H9 (cell line): ENCODE results near the gene CDCP1. TPM values are rescaled to one million over a fixed set of nuclear protein-coding genes. Genes with fewer than 3 reads are reported as not detected.

ENCODE experiments used
- DNase-seq: peaks from one replicate; pipeline ENCODE4 v3.0.0-alpha.2; 2017
- H2AFZ ChIP-seq: one replicate; pipeline ENCODE4 v1.6.1; 2013; ENCODE audit warnings: mild to moderate bottlenecking, low read length, control low read depth, moderate library complexity
- H2AK5ac ChIP-seq: 2 replicates; pipeline ENCODE4 v1.6.1; 2013; ENCODE audit warnings: low read length, control low read depth, mixed read lengths; ENCODE audit not compliant: insufficient read length
- H2BK120ac ChIP-seq: one replicate; pipeline ENCODE4 v1.6.1; 2013; ENCODE audit warnings: low read depth, mild to moderate bottlenecking, low read length, control low read depth, inconsistent platforms; ENCODE audit not compliant: poor library complexity, severe bottlenecking
- H2BK12ac ChIP-seq: 2 replicates; pipeline ENCODE4 v1.6.1; 2013; ENCODE audit warnings: low read length, control low read depth, mixed read lengths, low read depth; ENCODE audit not compliant: insufficient read length
- H2BK15ac ChIP-seq: 2 replicates; pipeline ENCODE4 v1.6.1; 2013; ENCODE audit warnings: low read depth, low read length, control low read depth
- H2BK20ac ChIP-seq: one replicate; pipeline ENCODE4 v1.6.1; 2013; ENCODE audit warnings: low read depth, mild to moderate bottlenecking, low read length, control low read depth, inconsistent platforms; ENCODE audit not compliant: poor library complexity, severe bottlenecking
- H2BK5ac ChIP-seq: 2 replicates; pipeline ENCODE4 v1.6.1; 2013; ENCODE audit warnings: low read length, control low read depth, mixed read lengths; ENCODE audit not compliant: insufficient read length
- H3K14ac ChIP-seq: 2 replicates; pipeline ENCODE4 v1.6.1; 2013; ENCODE audit warnings: low read length, control low read depth; ENCODE audit not compliant: insufficient read depth
- H3K18ac ChIP-seq: 2 replicates; pipeline ENCODE4 v1.6.1; 2013; ENCODE audit warnings: low read depth, mild to moderate bottlenecking, mixed read lengths, low read length, control low read depth; ENCODE audit not compliant: insufficient read length
- H3K23ac ChIP-seq: 2 replicates; pipeline ENCODE4 v1.6.1; 2013; ENCODE audit warnings: low read length, control low read depth, mixed read lengths, low read depth; ENCODE audit not compliant: insufficient read length
- H3K23me2 ChIP-seq: 2 replicates; pipeline ENCODE4 v1.6.1; 2013; ENCODE audit warnings: low read depth, mild to moderate bottlenecking, mixed read lengths, low read length, control low read depth; ENCODE audit not compliant: insufficient read length, poor library complexity, severe bottlenecking
- H3K27ac ChIP-seq: 2 replicates; pipeline ENCODE4 v1.5.1; 2013; ENCODE audit warnings: low read length, control low read depth, mixed read lengths, low read depth; ENCODE audit not compliant: insufficient read length
- H3K27me3 ChIP-seq: 2 replicates; pipeline ENCODE4 v1.6.1; 2013; ENCODE audit warnings: low read length, control low read depth, inconsistent platforms; ENCODE audit not compliant: insufficient read depth
- H3K4ac ChIP-seq: 2 replicates; pipeline ENCODE4 v1.6.1; 2013; ENCODE audit warnings: low read depth, mild to moderate bottlenecking, control low read depth, inconsistent platforms, low read length, moderate library complexity
- H3K4me1 ChIP-seq: 2 replicates; pipeline ENCODE4 v1.6.1; 2013; ENCODE audit warnings: low read length, control low read depth, inconsistent platforms; ENCODE audit not compliant: insufficient read depth
- H3K4me2 ChIP-seq: 2 replicates; pipeline ENCODE4 v1.6.1; 2013; ENCODE audit warnings: low read length, control low read depth, mixed read lengths; ENCODE audit not compliant: insufficient read length, insufficient read depth
- H3K56ac ChIP-seq: 2 replicates; pipeline ENCODE4 v1.6.1; 2013; ENCODE audit warnings: low read depth, mild to moderate bottlenecking, mixed read lengths, low read length, control low read depth; ENCODE audit not compliant: insufficient read length
- H3K79me1 ChIP-seq: 2 replicates; pipeline ENCODE4 v1.6.1; 2013; ENCODE audit warnings: low read depth, mild to moderate bottlenecking, moderate library complexity, low read length, control low read depth, inconsistent platforms; ENCODE audit not compliant: insufficient read depth, poor library complexity, severe bottlenecking
- H3K79me2 ChIP-seq: 2 replicates; pipeline ENCODE4 v1.6.1; 2013; ENCODE audit warnings: low read length, control low read depth, inconsistent platforms; ENCODE audit not compliant: insufficient read depth
- H3K9ac ChIP-seq: 2 replicates; pipeline ENCODE4 v1.6.1; 2013; ENCODE audit warnings: low read length, control low read depth, mixed read lengths; ENCODE audit not compliant: insufficient read length; ENCODE audit errors: extremely low read depth
- H3K9me3 ChIP-seq: one replicate; pipeline ENCODE4 v1.6.1; 2013; ENCODE audit warnings: low read depth, low read length, inconsistent platforms; ENCODE audit not compliant: control insufficient read depth
- H3T11ph ChIP-seq: one replicate; pipeline ENCODE4 v1.6.1; 2013; ENCODE audit warnings: mild to moderate bottlenecking, low read length, control low read depth, inconsistent platforms
- H4K20me1 ChIP-seq: one replicate; pipeline ENCODE4 v1.6.1; 2013; ENCODE audit not compliant: control insufficient read depth, insufficient read length, insufficient read depth
- H4K5ac ChIP-seq: 2 replicates; pipeline ENCODE4 v1.6.1; 2013; ENCODE audit warnings: low read depth, mild to moderate bottlenecking, mixed read lengths, low read length, control low read depth; ENCODE audit not compliant: insufficient read length
- H4K8ac ChIP-seq: replicated peaks from 2 replicates; pipeline ENCODE4 v1.6.1; 2013; ENCODE audit warnings: low read length, control low read depth, mixed read lengths, low read depth; ENCODE audit not compliant: insufficient read length
- H4K91ac ChIP-seq: 2 replicates; pipeline ENCODE4 v1.6.1; 2013; ENCODE audit warnings: low read depth, mild to moderate bottlenecking, moderate library complexity, mixed read lengths, low read length, control low read depth; ENCODE audit not compliant: insufficient read length
- H3K27ac Mint-ChIP-seq, 3 experiments: 2 replicates in 2 of 3; 3 replicates in 1 of 3; pipeline ENCODE4 v1.8.0; 2020 to 2021; ENCODE audit warnings: mixed read lengths in 3 of 3, mild to moderate bottlenecking in 1 of 3, moderate library complexity in 1 of 3
- H3K27me3 Mint-ChIP-seq: 2 replicates; pipeline ENCODE4 v1.8.0; 2021; ENCODE audit warnings: low read depth, mild to moderate bottlenecking, moderate library complexity, mixed read lengths
- H3K36me3 Mint-ChIP-seq, 3 experiments: 2 replicates in 2 of 3; 3 replicates in 1 of 3; pipeline ENCODE4 v1.8.0; 2020 to 2021; ENCODE audit warnings: low read depth in 3 of 3, mixed read lengths in 3 of 3; ENCODE audit not compliant: insufficient read depth in 1 of 3
- H3K4me1 Mint-ChIP-seq, 2 experiments: 2 replicates each; pipeline ENCODE4 v1.8.0; 2020; ENCODE audit warnings: mixed read lengths in 2 of 2
- H3K4me3 Mint-ChIP-seq, 2 experiments: 2 replicates in 1 of 2; 3 replicates in 1 of 2; pipeline ENCODE4 v1.8.0; 2020 to 2021; ENCODE audit warnings: mild to moderate bottlenecking in 2 of 2, mixed read lengths in 2 of 2, moderate library complexity in 1 of 2
- H3K9me3 Mint-ChIP-seq, 2 experiments: 2 replicates in 1 of 2; 3 replicates in 1 of 2; pipeline ENCODE4 v1.8.0; 2020; ENCODE audit warnings: mild to moderate bottlenecking in 2 of 2, mixed read lengths in 2 of 2, moderate library complexity in 1 of 2
- CTCF ChIP-seq: fragments of 200-600 bp; sonication (generic); conservative IDR thresholded peaks from 3 replicates; pipeline ENCODE4 v1.8.0; 2021; ENCODE audit warnings: antibody characterized with exemption, mild to moderate bottlenecking
- WGBS: extraction: QIAGEN DNeasy Blood & Tissue Kit; methylation state at CpG from one replicate; pipeline ENCODE4 v1.1.7; 2013; ENCODE audit warnings: missing lambda C conversion rate, low lambda C conversion rate, mixed read lengths; ENCODE audit not compliant: insufficient read length; ENCODE audit errors: extremely low coverage; 5-methylcytosine and 5-hydroxymethylcytosine counted together
- total RNA-seq: library from RNA; stranded (reverse); gene quantifications from 2 replicates; pipeline ENCODE4 v1.2.1, GENCODE V29; 2021

CDCP1 gene
- total RNA-seq, 1 experiment from 2014 or later: 12.9 TPM

- Histone ChIP-seq H3K9ac (no peak overlapping the region), H4K5ac (no peak overlapping the region), H3K4ac (no peak overlapping the region), H2BK120ac (no peak overlapping the region), H4K20me1 (peaks cover 1% of the 10 kb centered on the region), H2BK5ac (no peak overlapping the region), H2AK5ac (no peak overlapping the region), H3K23me2 (no peaks in the 10 kb centered on the region), H3K14ac (no peak overlapping the region), H3K27ac (no peak overlapping the region), H3K4me2 (no peak overlapping the region), H3K18ac (no peak overlapping the region), H3K79me1 (no peaks in the 10 kb centered on the region), H2BK15ac (no peak overlapping the region), H3T11ph (no peak overlapping the region), H2BK12ac (no peak overlapping the region), H3K27me3 (no peaks in the 10 kb centered on the region), H3K79me2 (no peaks in the 10 kb centered on the region), H2AFZ (no peak overlapping the region), H4K91ac (no peak overlapping the region), H3K9me3 (no peaks in the 10 kb centered on the region), H3K23ac (no peak overlapping the region), H2BK20ac (no peak overlapping the region), H4K8ac (no peak overlapping the region), H3K4me1 (no peaks in the 10 kb centered on the region; the same call in 1 of the 2 replicates), H3K56ac (no peak overlapping the region)
- WGBS: no CpG with 5 or more reads among the region's 5 CpGs
- peaks cover 0 to under 1% (median 0%) of the 10 kb centered on the region in 3 experiments; a peak in 1 of 7 replicates for H3K36me3 Mint-ChIP-seq
- H3K27me3 Mint-ChIP-seq: no peaks in the 10 kb centered on the region; the same call in 1 of the 2 replicates
- no peak for DNase-seq
- no peak for TF ChIP-seq CTCF
- H3K9me3 Mint-ChIP-seq: no peaks in the 10 kb centered on the region; a peak in 1 of 5 replicates
- no peak overlapping the region for H3K4me3 Mint-ChIP-seq
- H3K27ac Mint-ChIP-seq: no peak overlapping the region
- peaks cover 2 to 6% of the 10 kb centered on the region in 2 experiments; a peak in 2 of 4 replicates for H3K4me1 Mint-ChIP-seq
Measured at GRCh38 chr3:45123030-45123429, 23.1 kb downstream of the CDCP1 start.
